Measurements from ENCODE around the gene U2AF2. TPM values are rescaled to one million over a fixed set of nuclear protein-coding genes. Genes with fewer than 3 reads are reported as not detected.
A peak's percentile ranks its signal among the peaks of the same experiment; 100 is the strongest.

U2AF2 gene
- total and polyA plus RNA-seq, 2 experiments from 2014 or later, result 73.1 to 233 TPM

GRCh38 chr19:55670280-55671053 is 15.6 kb downstream of the U2AF2 start:
- Mint-ChIP-seq H3K4me1 (peaks cover 33% of the 10 kb centered on the region), H3K27me3 (ENCODE audit: insufficient read depth, low read depth, poor library complexity) (peaks cover 43% of the 10 kb centered on the region), H3K36me3 (ENCODE audit: low read depth) (peaks cover 85% of the 10 kb centered on the region), H3K9me3 (peaks cover 6% of the 10 kb centered on the region; the same call in 2 of the 3 replicates), H3K27ac (peak overlapping the region; percentile 16; the same call in 1 of the 2 replicates), H3K4me3 (peak overlapping the region; percentile 23; the same call in 2 of the 3 replicates)
- no peaks in the 10 kb centered on the region for H3K9me2 ChIP-seq (ENCODE audit: insufficient read depth)
- H3K27me3 ChIP-seq (ENCODE audit: insufficient read depth), result no peaks in the 10 kb centered on the region
- H3K79me2 ChIP-seq (replicated peaks; ENCODE audit: insufficient read depth), result peaks cover 69% of the 10 kb centered on the region
- TF ChIP-seq NANOG (IDR thresholded peaks at IDR 0.05; ENCODE audit: borderline replicate concordance), result no peak
- no peak for TF ChIP-seq JUNB (IDR thresholded peaks at IDR 0.05; ENCODE audit: unreplicated experiment)
- no peak for TF ChIP-seq ZNF462 (CRISPR knock-in tag; IDR thresholded peaks at IDR 0.05)
- TF ChIP-seq ZNF331 (CRISPR knock-in tag; IDR thresholded peaks at IDR 0.05; ENCODE audit: low read depth), result no peak
- TF ChIP-seq REST (IDR thresholded peaks at IDR 0.05; ENCODE audit: unreplicated experiment), result no peak
- no peak for TF ChIP-seq EZH2 (IDR thresholded peaks at IDR 0.05; ENCODE audit: low read depth, unreplicated experiment)
- TF ChIP-seq EZH2phosphoT487 (IDR thresholded peaks at IDR 0.05; ENCODE audit: unreplicated experiment), result no peak
- no peak for TF ChIP-seq CREB1 (CRISPR knock-in tag; IDR thresholded peaks at IDR 0.05; ENCODE audit: low read depth)
- TF ChIP-seq STAT1 (IDR thresholded peaks at IDR 0.05; ENCODE audit: unreplicated experiment), result no peak
- no peak for TF ChIP-seq ZNF114 (CRISPR knock-in tag; IDR thresholded peaks at IDR 0.05)
- no peak for TF ChIP-seq CTCF (conservative IDR thresholded peaks at IDR 0.05; ENCODE audit: low read depth in 2 of 2)
- TF ChIP-seq ETS1 (IDR thresholded peaks at IDR 0.05), result no peak
- TF ChIP-seq POLR2AphosphoS5 (IDR thresholded peaks at IDR 0.05; ENCODE audit: low read depth), result no peak
- H3K4me3 ChIP-seq, result no peak overlapping the region
- DNase-seq (ENCODE audit: low spot score) (no peak), ATAC-seq (no peak)
- H3K36me3 ChIP-seq (ENCODE audit: insufficient read depth), result peaks cover 17% of the 10 kb centered on the region
- peaks cover 37% of the 10 kb centered on the region for H4K20me1 ChIP-seq (replicated peaks; ENCODE audit: insufficient read depth)
- peak overlapping the region; percentile 90 for H3K27ac ChIP-seq (ENCODE audit: low read depth)
- peaks cover 21% of the 10 kb centered on the region for H3K4me1 ChIP-seq (ENCODE audit: insufficient read depth)
- H3F3A ChIP-seq (replicated peaks; ENCODE audit: low read depth), result peaks cover 42% of the 10 kb centered on the region
- no peak overlapping the region for H3K4me2 ChIP-seq
- no peak overlapping the region for H2AFZ ChIP-seq

Data from GM23338 (cell line).